Activated CD4-positive, alpha-beta T cell treated with anti-CD3 and anti-CD28 coated beads, Interleukin-2, amount 10 ng/mL, durations not matched to agents 7 days and 5 days (primary cell): ENCODE data around the gene SLC25A34. TPM values are rescaled to one million over a fixed set of nuclear protein-coding genes. Genes with fewer than 3 reads are reported as not detected.

ENCODE experiments used
- CTCF ChIA-PET: fragments of 350-600 bp; sonication (Branson Sonifier 250); formaldehyde crosslinking; loops from one replicate; lab custom pipeline; 2021; ENCODE audit warnings: antibody characterized with exemption; lab: Charles Lee
- POLR2A ChIA-PET: fragments of 350-600 bp; sonication (Branson Sonifier 250); formaldehyde crosslinking; loops from one replicate; lab custom pipeline; 2021; ENCODE audit warnings: antibody characterized with exemption; lab: Charles Lee
- DNase-seq: peaks from one replicate; pipeline ENCODE4 v3.0.0-alpha.2; 2020
- H3K27ac Mint-ChIP-seq: one replicate; pipeline ENCODE4 v1.8.0; 2021; ENCODE audit warnings: mild to moderate bottlenecking, moderate library complexity, mixed read lengths
- H3K27me3 Mint-ChIP-seq: one replicate; pipeline ENCODE4 v1.8.0; 2021; ENCODE audit warnings: mixed read lengths
- H3K36me3 Mint-ChIP-seq: one replicate; pipeline ENCODE4 v1.8.0; 2021; ENCODE audit warnings: low read depth, mixed read lengths
- H3K4me1 Mint-ChIP-seq: one replicate; pipeline ENCODE4 v1.8.0; 2021; ENCODE audit warnings: mixed read lengths
- H3K4me3 Mint-ChIP-seq: one replicate; pipeline ENCODE4 v1.8.0; 2021; ENCODE audit warnings: mild to moderate bottlenecking, moderate library complexity, mixed read lengths
- H3K9me3 Mint-ChIP-seq: one replicate; pipeline ENCODE4 v1.8.0; 2021; ENCODE audit warnings: mixed read lengths
- total RNA-seq, 2 experiments: library from RNA; stranded (reverse); gene quantifications; one replicate each; pipeline ENCODE4 v1.2.3, GENCODE V29; 2021

SLC25A34 gene
- total RNA-seq, 2 experiments from 2014 or later, result 1.8 to 2.2 TPM

DNA sequence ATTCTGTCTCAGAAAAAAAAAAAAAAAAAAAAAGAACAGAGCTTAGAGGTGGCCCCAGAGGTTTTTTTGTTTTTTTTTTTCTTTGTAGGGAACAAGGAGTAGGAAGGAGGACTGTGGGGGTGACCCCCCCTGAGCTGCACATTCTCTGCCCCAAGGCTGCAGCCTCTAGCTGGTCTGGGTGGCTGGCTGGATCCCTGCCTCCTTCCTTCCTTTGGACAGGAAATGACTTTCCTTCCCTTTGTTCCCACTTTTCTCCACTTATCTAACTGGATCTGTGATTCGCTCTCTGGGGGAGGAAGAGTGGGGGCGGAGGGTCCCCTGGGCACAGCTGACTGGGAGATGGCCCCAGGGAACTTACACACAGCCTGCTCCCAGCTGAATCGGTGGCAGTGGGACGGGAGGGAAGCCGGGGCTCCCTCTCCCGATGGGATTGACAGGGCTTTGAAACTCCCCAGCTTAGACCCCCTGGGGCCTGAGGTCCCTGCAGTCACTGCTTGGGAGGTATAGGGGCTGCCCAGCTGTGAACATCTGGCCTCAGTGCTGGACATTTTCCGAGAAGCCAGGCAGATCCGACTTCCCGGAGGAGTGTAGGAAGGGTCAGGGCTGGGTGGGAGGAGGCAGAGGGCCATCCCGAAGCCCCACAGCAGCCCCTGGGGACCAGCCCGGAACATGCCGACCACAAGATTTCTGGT lies 24.6 kb downstream of the SLC25A34 start:
- Mint-ChIP-seq H3K9me3 (no peaks in the 10 kb centered on the region), H3K27ac (no peak overlapping the region), H3K27me3 (peaks cover 41% of the 10 kb centered on the region), H3K36me3 (no peaks in the 10 kb centered on the region), H3K4me3 (no peak overlapping the region), H3K4me1 (peaks cover 12% of the 10 kb centered on the region)
- POLR2A ChIA-PET, result no interaction called here
- no peak for DNase-seq
- CTCF ChIA-PET, result interaction anchor here (0.6 kb wide), 1 partner anchor 351 kb away, joined by 6 read pairs; no protein-coding TSS in a partner anchor

- H3K36me3 Mint-ChIP-seq, result no peaks in the 10 kb centered on the region
- POLR2A ChIA-PET, result no interaction called here
- CTCF ChIA-PET, result interaction anchor here (1.2 kb wide), 1 partner anchor 169 kb away, joined by 3 read pairs; no protein-coding TSS in a partner anchor
- H3K4me1 Mint-ChIP-seq, result peaks cover 7% of the 10 kb centered on the region
- no peaks in the 10 kb centered on the region for H3K9me3 Mint-ChIP-seq
- no peak for DNase-seq
- H3K4me3 Mint-ChIP-seq, result no peak overlapping the region
- peaks cover 36% of the 10 kb centered on the region for H3K27me3 Mint-ChIP-seq
- no peak overlapping the region for H3K27ac Mint-ChIP-seq
Observed at GRCh38 chr1:15761366-15762128, 25.5 kb downstream of the SLC25A34 start.

DNA sequence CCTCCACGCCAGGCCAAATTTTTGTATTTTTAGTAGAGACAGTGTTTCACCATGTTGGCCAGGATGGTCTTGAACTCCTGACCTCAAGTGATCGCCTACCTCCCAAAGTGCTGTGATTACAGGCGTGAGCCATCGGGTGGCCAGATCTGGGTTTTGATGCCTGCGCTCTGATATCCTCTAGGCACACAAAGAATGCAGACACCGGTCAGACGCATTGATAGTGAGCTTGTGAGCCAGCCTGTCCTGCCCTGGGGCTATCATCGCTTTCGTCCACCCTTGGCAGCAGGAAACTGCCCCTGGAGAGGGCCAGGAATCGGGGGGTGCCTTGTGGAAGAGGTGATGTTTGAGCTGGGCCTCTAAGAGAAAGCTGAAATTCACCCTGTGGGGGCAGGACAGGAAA lies 26.5 kb downstream of the SLC25A34 start:
- ChIA-PET POLR2A (no interaction called here), CTCF (interaction anchor here (0.8 kb wide), 1 partner anchor 30 kb away, joined by 3 read pairs; no protein-coding TSS in a partner anchor)
- H3K36me3 Mint-ChIP-seq, result no peaks in the 10 kb centered on the region
- H3K4me3 Mint-ChIP-seq, result no peak overlapping the region
- H3K4me1 Mint-ChIP-seq, result peaks cover 3% of the 10 kb centered on the region
- H3K27me3 Mint-ChIP-seq, result peaks cover 26% of the 10 kb centered on the region
- no peak overlapping the region for H3K27ac Mint-ChIP-seq
- DNase-seq, result no peak
- no peaks in the 10 kb centered on the region for H3K9me3 Mint-ChIP-seq

GRCh38 chr1:15764269-15764764 lies 28.3 kb downstream of the SLC25A34 start:
- CTCF ChIA-PET, result no interaction called here

GRCh38 chr1:15764890-15765289 lies 28.8 kb downstream of the SLC25A34 start:
- H3K36me3 Mint-ChIP-seq, result no peaks in the 10 kb centered on the region
- H3K9me3 Mint-ChIP-seq, result no peaks in the 10 kb centered on the region
- DNase-seq, result no peak
- ChIA-PET POLR2A (no interaction called here), CTCF (interaction anchor here (1.2 kb wide), 1 partner anchor 27 kb away, joined by 3 read pairs; no protein-coding TSS in a partner anchor)
- no peak overlapping the region for H3K4me3 Mint-ChIP-seq
- no peaks in the 10 kb centered on the region for H3K4me1 Mint-ChIP-seq
- peaks cover 14% of the 10 kb centered on the region for H3K27me3 Mint-ChIP-seq
- no peak overlapping the region for H3K27ac Mint-ChIP-seq

More at GRCh38 chr1:15764269-15764764, 28.3 kb downstream of the SLC25A34 start:
- H3K27ac Mint-ChIP-seq, result no peak overlapping the region
- H3K27me3 Mint-ChIP-seq, result peaks cover 20% of the 10 kb centered on the region
- POLR2A ChIA-PET, result no interaction called here
- no peak overlapping the region for H3K4me3 Mint-ChIP-seq
- no peaks in the 10 kb centered on the region for H3K36me3 Mint-ChIP-seq
- H3K4me1 Mint-ChIP-seq, result no peaks in the 10 kb centered on the region
- no peaks in the 10 kb centered on the region for H3K9me3 Mint-ChIP-seq
- no peak for DNase-seq

- H3K27ac Mint-ChIP-seq, result no peak overlapping the region
- H3K4me3 Mint-ChIP-seq, result no peak overlapping the region
- ChIA-PET CTCF (interaction anchor here (0.6 to 1.2 kb wide), 3 partner anchors 10 to 26 kb away, joined by 3 to 5 read pairs (median 3); no protein-coding TSS in a partner anchor), POLR2A (no interaction called here)
- DNase-seq, result no peak
- no peaks in the 10 kb centered on the region for H3K9me3 Mint-ChIP-seq
- no peaks in the 10 kb centered on the region for H3K4me1 Mint-ChIP-seq
- peaks cover 11% of the 10 kb centered on the region for H3K27me3 Mint-ChIP-seq
- H3K36me3 Mint-ChIP-seq, result no peaks in the 10 kb centered on the region
Observed at GRCh38 chr1:15765495-15766194, 29.6 kb downstream of the SLC25A34 start.

DNA sequence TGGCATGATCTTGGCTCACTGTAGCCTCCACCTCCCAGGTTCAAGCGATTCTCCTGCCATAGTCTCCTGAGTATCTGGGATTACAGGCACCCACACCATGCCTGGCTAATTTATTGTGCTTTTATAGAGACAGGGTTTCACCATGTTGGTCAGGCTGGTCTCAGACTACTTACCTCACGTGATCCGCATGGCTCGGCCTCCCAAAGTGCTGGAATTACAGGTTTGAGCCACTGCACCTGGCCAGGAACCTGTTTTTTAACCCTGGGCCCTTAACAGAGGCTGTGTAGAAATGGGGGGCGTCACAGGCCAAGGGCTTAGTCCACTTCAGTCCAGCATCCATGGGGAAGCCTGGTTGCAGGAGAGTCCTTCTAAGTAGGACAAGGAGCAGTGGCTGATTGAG lies 31.9 kb downstream of the SLC25A34 start:
- no peaks in the 10 kb centered on the region for H3K4me1 Mint-ChIP-seq
- H3K27me3 Mint-ChIP-seq, result peaks cover 6% of the 10 kb centered on the region
- DNase-seq, result no peak
- CTCF ChIA-PET, result no interaction called here
- no peak overlapping the region for H3K4me3 Mint-ChIP-seq
- no peak overlapping the region for H3K27ac Mint-ChIP-seq
- H3K36me3 Mint-ChIP-seq, result no peaks in the 10 kb centered on the region
- POLR2A ChIA-PET, result no interaction called here
- H3K9me3 Mint-ChIP-seq, result no peaks in the 10 kb centered on the region

DNA sequence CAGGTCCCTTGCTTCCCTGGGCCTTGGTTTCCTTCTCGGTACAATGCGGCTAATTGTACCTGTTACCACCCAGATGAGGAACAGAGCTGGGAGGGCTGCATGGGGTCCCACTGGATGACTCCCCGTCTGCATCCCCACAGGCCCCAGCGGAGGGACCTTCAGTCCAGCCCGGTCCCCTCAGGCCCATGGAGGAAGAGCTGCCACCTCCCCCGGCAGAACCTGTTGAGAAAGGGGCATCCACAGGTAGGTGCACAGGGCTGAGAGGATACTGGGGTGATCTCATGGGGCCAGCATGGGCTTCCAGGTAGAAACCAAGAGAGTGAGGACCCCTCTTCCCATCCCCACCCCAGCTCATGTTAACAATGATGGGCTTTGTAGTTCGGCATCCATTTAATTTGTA lies 32.3 kb downstream of the SLC25A34 start:
- Mint-ChIP-seq H3K27ac (no peak overlapping the region), H3K4me1 (no peaks in the 10 kb centered on the region), H3K9me3 (no peaks in the 10 kb centered on the region), H3K27me3 (peaks cover 6% of the 10 kb centered on the region), H3K4me3 (no peak overlapping the region), H3K36me3 (no peaks in the 10 kb centered on the region)
- ChIA-PET CTCF (no interaction called here), POLR2A (no interaction called here)
- DNase-seq, result no peak

DNA sequence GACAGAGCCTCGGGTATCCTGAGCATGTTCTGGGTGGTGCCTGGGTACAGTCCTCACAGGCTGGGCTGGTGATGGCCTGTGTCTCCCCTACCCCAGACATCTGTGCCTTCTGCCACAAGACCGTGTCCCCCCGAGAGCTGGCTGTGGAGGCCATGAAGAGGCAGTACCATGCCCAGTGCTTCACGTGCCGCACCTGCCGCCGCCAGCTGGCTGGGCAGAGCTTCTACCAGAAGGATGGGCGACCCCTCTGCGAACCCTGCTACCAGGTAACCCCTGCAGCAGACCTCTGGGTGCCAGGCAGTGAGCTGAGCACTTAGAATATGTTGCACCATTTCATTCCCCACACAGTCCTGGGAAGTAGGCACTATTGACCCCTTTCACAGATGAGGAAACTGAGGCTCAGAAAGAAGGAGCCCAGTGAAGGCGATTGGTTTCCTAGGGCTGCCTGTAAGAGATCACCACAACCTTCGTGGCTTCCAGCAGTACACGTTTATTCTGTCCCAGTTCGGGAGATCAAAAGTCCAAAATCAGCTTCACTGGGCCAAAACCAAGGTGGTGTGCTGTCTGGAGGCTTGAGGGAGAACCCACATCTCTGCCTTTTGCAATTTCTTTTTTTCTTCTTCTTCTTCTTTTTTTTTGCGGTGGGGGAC lies 34.4 kb downstream of the SLC25A34 start:
- ChIA-PET CTCF (interaction anchor here (0.6 kb wide), 3 partner anchors 10 to 75 kb away, joined by 3 to 5 read pairs (median 3); no protein-coding TSS in a partner anchor), POLR2A (no interaction called here)
- H3K9me3 Mint-ChIP-seq, result no peaks in the 10 kb centered on the region
- H3K27ac Mint-ChIP-seq, result no peak overlapping the region
- no peak for DNase-seq
- H3K4me3 Mint-ChIP-seq, result no peak overlapping the region
- H3K36me3 Mint-ChIP-seq, result no peaks in the 10 kb centered on the region
- H3K27me3 Mint-ChIP-seq, result peaks cover 6% of the 10 kb centered on the region
- H3K4me1 Mint-ChIP-seq, result no peaks in the 10 kb centered on the region

GRCh38 chr1:15771836-15772515 lies 35.9 kb downstream of the SLC25A34 start:
- ChIA-PET POLR2A (no interaction called here), CTCF (interaction anchor here (0.6 to 0.8 kb wide), 2 partner anchors 86 to 167 kb away, joined by 3 read pairs; no protein-coding TSS in a partner anchor)
- no peak for DNase-seq
- Mint-ChIP-seq H3K4me1 (no peaks in the 10 kb centered on the region), H3K36me3 (no peaks in the 10 kb centered on the region), H3K9me3 (no peaks in the 10 kb centered on the region), H3K27ac (no peak overlapping the region), H3K4me3 (no peak overlapping the region), H3K27me3 (peaks cover 6% of the 10 kb centered on the region)

GRCh38 chr1:15775706-15776105 lies 39.6 kb downstream of the SLC25A34 start:
- Mint-ChIP-seq H3K27me3 (peaks cover 6% of the 10 kb centered on the region), H3K4me3 (no peak overlapping the region), H3K36me3 (no peaks in the 10 kb centered on the region), H3K9me3 (no peaks in the 10 kb centered on the region), H3K27ac (no peak overlapping the region), H3K4me1 (no peaks in the 10 kb centered on the region)
- no peak for DNase-seq
- ChIA-PET CTCF (interaction anchor here (0.6 to 2.3 kb wide), 5 partner anchors 10 to 57 kb away, joined by 3 to 7 read pairs (median 3); no protein-coding TSS in a partner anchor), POLR2A (no interaction called here)
